Heart right ventricle (tissue), 16 donors: Measurements from ENCODE around the gene PPIA. TPM values are rescaled to one million over a fixed set of nuclear protein-coding genes. Genes with fewer than 3 reads are reported as not detected.

Experiments
- ATAC-seq, 8 donors: fragments of 200-7000 bp; cut with Tn5 transposase; one replicate each; pipeline ENCODE4 v1.9.1; 2020; ENCODE audit warnings: mild to moderate bottlenecking in 8 of 8, moderate library complexity in 8 of 8, moderate number of reproducible peaks in 1 of 8
- DNase-seq, 2 donors: peaks; one replicate each; pipeline ENCODE4 v3.0.0-alpha.2; 2020
- H3K27ac ChIP-seq, 10 donors: fragments of 200-600 bp; sonication (generic) in 2 of 10; one replicate each; pipeline versions ENCODE4 v1.5.0 to v1.8.0; 2020 to 2022; ENCODE audit warnings: mild to moderate bottlenecking in 3 of 10
- H3K27me3 ChIP-seq, 7 donors: fragments of 200-600 bp; one replicate each; pipeline ENCODE4 v1.8.0; 2021 to 2022; ENCODE audit warnings: mild to moderate bottlenecking in 2 of 7
- H3K36me3 ChIP-seq, 9 donors: fragments of 200-600 bp; sonication (generic) in 1 of 9; one replicate each; pipeline versions ENCODE4 v1.5.0 to v1.8.0; 2020 to 2022; ENCODE audit warnings: mild to moderate bottlenecking in 2 of 9
- H3K4me1 ChIP-seq, 9 donors: fragments of 200-600 bp; sonication (generic) in 1 of 9; one replicate each; pipeline versions ENCODE4 v1.5.0 to v1.8.0; 2020 to 2022; ENCODE audit warnings: mild to moderate bottlenecking in 4 of 9
- H3K4me3 ChIP-seq, 10 donors: fragments of 200-600 bp; sonication (generic) in 2 of 10; one replicate each; pipeline versions ENCODE4 v1.5.0 to v1.8.0; 2020 to 2022; ENCODE audit warnings: mild to moderate bottlenecking in 7 of 10, moderate library complexity in 2 of 10
- H3K9me3 ChIP-seq, 11 donors: fragments of 200-600 bp in 10 of 11; sonication (generic) in 2 of 11; one replicate each; pipeline versions ENCODE4 v1.5.0 to v1.8.0; 2013 to 2022; ENCODE audit warnings: mild to moderate bottlenecking in 2 of 11, control low read depth in 1 of 11, moderate library complexity in 1 of 11
- CTCF ChIP-seq, 9 donors: fragments of 200-600 bp; sonication (generic) in 2 of 9; IDR thresholded peaks; one replicate each; pipeline versions ENCODE4 v1.5.0 to v1.8.0; 2021 to 2022; ENCODE audit warnings: antibody characterized with exemption in 9 of 9, mild to moderate bottlenecking in 5 of 9, moderate library complexity in 1 of 9
- WGBS, 2 donors: extraction: QIAGEN DNeasy Blood & Tissue Kit; methylation state at CpG; one replicate each; pipeline ENCODE4 v1.1.7; 2013; ENCODE audit warnings: inconsistent platforms in 1 of 2; 5-methylcytosine and 5-hydroxymethylcytosine counted together
- intact Hi-C, 10 donors: fragments of 100-400 bp; cut with DNase I; formaldehyde crosslinking; loops; one replicate each; pipeline versions ENCODE4 v1.11.1 to v1.14.2; 2022
- polyA plus RNA-seq, 2 donors: library from polyadenylated mRNA; stranded (reverse); fragments of 200-250 nt; gene quantifications; one replicate each; pipeline ENCODE4 v1.2.3, GENCODE V29; 2013
- total RNA-seq, 10 donors: library from RNA; stranded (reverse); fragmentation: NEBNext Ultra II Directional in 3 of 10; extraction: Animal tissue kit (Norgen Biotek cat#: 25700) in 3 of 10; gene quantifications; one replicate each; pipeline versions ENCODE4 v1.2.1 to v1.2.4, GENCODE V29; 2021 to 2023
- donor health status: Arrhythmogenic right ventricular cardiomyopathy.
- donor health status: ischemic (EF 13 %, LVEDD 7.1; RV severe dilation, severe dysfunction).
- donor health status: healthy with polysubstance abuse.
- donor health status: DM: no; HTN: yes; CAD: no.
- donor health status: DM: no; HTN: no; CAD: no.
- donor health status: ischemic (EF 25% LVEDD 6.9; RV normal size, moderate dysfunction).
- donor health status: ischemic (EF 25% LVEDD 5.7; RV mildly dilated, moderate dysfunction).
- donor health status: healthy.
- donor health status: DM: yes; HTN: yes; CAD: no.
- donor health status: Ischemic cardiomyopathy.
- donor health status: ischemic (EF 35%, LVEDD 5.7; RV mildly dilated, moderate dysfunction).
- donor health status: nonischemic (EF 11% LVEDD 7.7; RV severe dilation, severe dysfunction).
- donor health status: DM: yes; HTN: yes; CAD: no.
- donor health status: PGD.
- donor health status: ischemic (EF 29% LVEDD 5.4; RV normal size, mild dysfunction).
- donor health status: nonischemic (EF 23%, LVEDD 6.1; RV moderate dilation, normal function).

Gene PPIA
- total and polyA plus RNA-seq, 12 donors = 355 to 3,654 (median 438) TPM

GRCh38 chr7:44769376-44769775 is 27.1 kb upstream of the PPIA start:
- WGBS, 2 donors = 59 to 63% methylated on average over 8 of the region's 8 CpGs
- peak overlapping the region in 9 of 10 donors; percentile 38 to 85 (median 57) for H3K27ac ChIP-seq
- peak in 6 of 8 donors; percentile 6 to 22 (median 13) for ATAC-seq

GRCh38 chr7:44769776-44770294 is 26.6 kb upstream of the PPIA start:
- Histone ChIP-seq H3K36me3 (peaks cover 0 to 36% (median 27%) of the 10 kb centered on the region in 9 donors), H3K27ac (peak overlapping the region in 9 of 10 donors; percentile 38 to 85 (median 57)), H3K9me3 (no peaks in the 10 kb centered on the region), H3K4me3 (peak overlapping the region in 5 of 10 donors; percentile 0 to 21 (median 7)), H3K4me1 (peaks cover 20 to 39% (median 36%) of the 10 kb centered on the region in 9 donors), H3K27me3 (no peaks in the 10 kb centered on the region)
- WGBS, 2 donors = 12 to 15% methylated on average over 10 of the region's 10 CpGs
- intact Hi-C loops = loop anchor here in 1 of 10 donors (10.0 kb wide), 1 partner anchor 185 kb away; the partner anchor contains the start of gene TMED4
- ATAC-seq = peak; percentile 20 to 60 (median 48)
- peak; percentile 21 to 27 for DNase-seq
- no peak for TF ChIP-seq CTCF (IDR thresholded peaks at IDR 0.05)

More at GRCh38 chr7:44769376-44769775, 27.1 kb upstream of the PPIA start:
- TF ChIP-seq CTCF (IDR thresholded peaks at IDR 0.05) = no peak
- H3K4me1 ChIP-seq = peaks cover 20 to 39% (median 36%) of the 10 kb centered on the region in 9 donors
- peaks cover 1 to 41% (median 32%) of the 10 kb centered on the region in 9 donors for H3K36me3 ChIP-seq
- intact Hi-C loops = loop anchor here in 1 of 10 donors (10.0 kb wide), 1 partner anchor 185 kb away; the partner anchor contains the start of gene TMED4
- H3K9me3 ChIP-seq = no peaks in the 10 kb centered on the region
- peak overlapping the region in 1 of 10 donors; percentile 7 for H3K4me3 ChIP-seq
- no peak for DNase-seq
- no peaks in the 10 kb centered on the region for H3K27me3 ChIP-seq

GRCh38 chr7:44771358-44771757 is 25.1 kb upstream of the PPIA start:
- Histone ChIP-seq H3K36me3 (peaks cover 0 to 21% (median 12%) of the 10 kb centered on the region in 9 donors), H3K4me1 (peaks cover 20 to 39% (median 36%) of the 10 kb centered on the region in 9 donors), H3K4me3 (no peak overlapping the region), H3K27ac (no peak overlapping the region), H3K9me3 (no peaks in the 10 kb centered on the region), H3K27me3 (no peaks in the 10 kb centered on the region)
- TF ChIP-seq CTCF (IDR thresholded peaks at IDR 0.05) = no peak
- intact Hi-C loops = no loop called here
- DNase-seq (no peak), ATAC-seq (no peak)
- 59 to 69% methylated on average over 3 of the region's 3 CpGs for WGBS, 2 donors

GRCh38 chr7:44772440-44772839 is 24.0 kb upstream of the PPIA start:
- H3K9me3 ChIP-seq = no peaks in the 10 kb centered on the region
- no peak overlapping the region for H3K4me3 ChIP-seq
- DNase-seq = no peak
- peaks cover 0 to 10% (median 1%) of the 10 kb centered on the region in 9 donors for H3K36me3 ChIP-seq
- ATAC-seq = no peak
- no peak for TF ChIP-seq CTCF (IDR thresholded peaks at IDR 0.05)
- intact Hi-C loops = no loop called here
- no peaks in the 10 kb centered on the region for H3K27me3 ChIP-seq
- no peak overlapping the region for H3K27ac ChIP-seq
- peaks cover 20 to 39% (median 33%) of the 10 kb centered on the region in 9 donors for H3K4me1 ChIP-seq
- 64 to 67% methylated on average over 6 of the region's 6 CpGs for WGBS, 2 donors
